Effector memory CD4-positive, alpha-beta T cell (primary cell): ENCODE results near the gene FOXP4.

Experiments
- DNase-seq, 3 donors: peaks; one replicate each; pipeline ENCODE4 v3.0.0-alpha.2; 2020
- H3K27ac ChIP-seq: 2 replicates; pipeline ENCODE4 v1.7.0; 2013; ENCODE audit warnings: mild to moderate bottlenecking, low read length, moderate library complexity; ENCODE audit not compliant: insufficient read depth, poor library complexity, severe bottlenecking
- H3K27me3 ChIP-seq: replicated peaks from 2 replicates; pipeline ENCODE4 v1.7.0; 2013; ENCODE audit warnings: mild to moderate bottlenecking, low read length; ENCODE audit not compliant: insufficient read depth, control insufficient read depth, poor library complexity, severe bottlenecking
- H3K36me3 ChIP-seq: 2 replicates; pipeline ENCODE4 v1.7.0; 2013; ENCODE audit warnings: mild to moderate bottlenecking, low read length, moderate library complexity; ENCODE audit not compliant: control insufficient read depth, insufficient read depth
- H3K4me1 ChIP-seq: 2 replicates; pipeline ENCODE4 v1.7.0; 2013; ENCODE audit warnings: low read length, mild to moderate bottlenecking; ENCODE audit not compliant: control insufficient read depth, insufficient read depth, poor library complexity, severe bottlenecking
- H3K4me3 ChIP-seq: 2 replicates; pipeline ENCODE4 v1.7.0; 2013; ENCODE audit warnings: low read length, low read depth, mild to moderate bottlenecking; ENCODE audit not compliant: insufficient read depth, poor library complexity, severe bottlenecking
- H3K9me3 ChIP-seq: 2 replicates; pipeline ENCODE4 v1.7.0; 2013; ENCODE audit warnings: mild to moderate bottlenecking, low read length, moderate library complexity; ENCODE audit not compliant: control insufficient read depth

FOXP4 gene

GRCh38 chr6:41598670-41599014 lies 52.5 kb downstream of the FOXP4 start:
- H3K27me3 ChIP-seq = no peaks in the 10 kb centered on the region
- no peak overlapping the region for H3K4me3 ChIP-seq
- no peaks in the 10 kb centered on the region for H3K4me1 ChIP-seq
- DNase-seq = no peak
- H3K9me3 ChIP-seq = no peaks in the 10 kb centered on the region
- no peaks in the 10 kb centered on the region for H3K36me3 ChIP-seq
- H3K27ac ChIP-seq = no peak overlapping the region

- H3K4me3 ChIP-seq = no peak overlapping the region
- H3K27ac ChIP-seq = no peak overlapping the region
- no peak for DNase-seq
- no peaks in the 10 kb centered on the region for H3K36me3 ChIP-seq
- no peaks in the 10 kb centered on the region for H3K27me3 ChIP-seq
- no peaks in the 10 kb centered on the region for H3K9me3 ChIP-seq
- no peaks in the 10 kb centered on the region for H3K4me1 ChIP-seq
Observed at GRCh38 chr6:41599015-41599851, 53.1 kb downstream of the FOXP4 start.

DNA sequence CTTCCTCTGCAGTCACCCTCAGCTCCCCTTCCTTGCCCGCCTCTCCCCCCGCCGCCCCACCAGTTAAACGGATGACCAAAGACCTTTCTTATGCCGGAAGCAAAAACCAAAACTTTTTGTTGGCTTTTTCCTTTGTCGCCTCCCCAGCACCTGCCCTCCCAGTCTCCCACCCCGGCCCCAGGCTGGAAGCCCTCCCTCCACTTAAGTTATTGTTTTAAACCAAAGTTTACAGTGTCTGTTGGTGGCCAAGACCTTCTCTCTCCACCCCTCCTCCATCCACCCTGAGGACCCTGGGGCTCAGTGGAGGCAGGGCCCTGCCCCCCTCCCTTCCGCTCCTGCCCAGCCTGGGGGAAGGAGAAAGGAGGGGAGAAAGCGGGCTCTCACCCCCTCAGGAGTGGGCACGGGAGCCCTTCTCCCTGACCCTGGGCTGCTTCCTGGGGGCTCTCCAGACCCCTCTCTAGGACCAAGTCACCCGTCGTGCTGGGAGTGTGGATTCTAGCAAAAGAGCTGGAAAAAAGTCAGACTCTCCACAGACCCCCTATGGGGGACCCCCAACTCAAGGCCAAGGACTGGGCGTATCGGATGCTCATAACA lies 53.8 kb downstream of the FOXP4 start:
- H3K9me3 ChIP-seq = no peaks in the 10 kb centered on the region
- no peak overlapping the region for H3K4me3 ChIP-seq
- H3K27me3 ChIP-seq = no peaks in the 10 kb centered on the region
- H3K27ac ChIP-seq = no peak overlapping the region
- DNase-seq = no peak
- no peaks in the 10 kb centered on the region for H3K4me1 ChIP-seq
- no peaks in the 10 kb centered on the region for H3K36me3 ChIP-seq

DNA sequence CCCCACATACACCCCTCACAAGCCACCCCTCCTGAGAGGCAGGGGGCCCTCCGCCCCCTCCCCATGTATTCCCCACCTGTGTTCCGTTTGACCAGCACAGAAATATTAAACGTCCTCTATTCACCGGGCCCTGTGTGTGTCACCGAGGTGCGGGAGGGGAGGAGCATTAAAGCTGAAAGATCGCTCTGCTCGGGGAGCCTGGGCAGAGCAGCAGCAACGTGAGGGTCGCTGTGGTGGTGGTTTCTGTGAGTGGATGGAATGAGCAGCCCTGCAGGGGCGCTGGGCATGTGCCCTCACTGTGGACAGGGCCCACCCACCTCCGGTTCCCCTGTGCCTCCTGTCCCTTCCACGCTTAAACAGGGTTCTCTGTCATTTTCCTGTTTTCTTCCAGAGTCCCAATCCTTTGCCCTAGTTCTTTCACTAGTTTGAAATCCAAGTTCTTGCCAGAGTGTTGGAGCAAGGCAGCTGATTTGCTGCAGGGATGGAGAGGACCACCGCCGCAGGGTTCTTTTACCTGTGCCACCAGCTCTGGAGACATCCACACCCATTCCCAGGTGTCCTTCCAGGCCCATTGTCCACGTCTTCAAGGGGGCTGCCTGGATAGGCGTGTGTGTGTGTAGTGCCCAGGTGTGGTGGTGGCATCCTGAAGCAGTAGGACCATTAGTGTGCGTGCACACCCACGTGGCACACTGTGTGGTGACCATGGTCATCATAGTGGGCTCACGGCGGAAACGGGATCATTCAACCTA lies 54.5 kb downstream of the FOXP4 start:
- no peak overlapping the region for H3K27ac ChIP-seq
- no peaks in the 10 kb centered on the region for H3K9me3 ChIP-seq
- no peaks in the 10 kb centered on the region for H3K4me1 ChIP-seq
- H3K27me3 ChIP-seq = no peaks in the 10 kb centered on the region
- no peak overlapping the region for H3K4me3 ChIP-seq
- H3K36me3 ChIP-seq = no peaks in the 10 kb centered on the region
- no peak for DNase-seq

DNA sequence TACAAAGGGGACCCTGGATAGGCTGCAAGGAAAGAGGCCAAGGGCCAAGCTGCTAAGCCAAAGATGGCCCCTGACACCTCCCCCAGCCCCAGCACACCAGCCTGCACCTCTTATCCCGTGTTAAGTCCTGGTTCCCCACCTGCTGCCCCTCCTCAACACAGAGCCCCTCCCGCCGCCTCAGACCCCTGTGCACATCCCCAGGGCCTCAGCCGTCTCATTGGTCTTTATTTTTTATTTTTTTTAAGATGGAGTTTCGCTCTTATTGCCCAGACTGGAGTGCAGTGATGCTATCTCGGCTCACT lies 55.0 kb downstream of the FOXP4 start:
- H3K4me3 ChIP-seq = no peak overlapping the region
- H3K27me3 ChIP-seq = no peaks in the 10 kb centered on the region
- H3K27ac ChIP-seq = no peak overlapping the region
- no peaks in the 10 kb centered on the region for H3K4me1 ChIP-seq
- H3K9me3 ChIP-seq = no peaks in the 10 kb centered on the region
- DNase-seq = no peak
- no peaks in the 10 kb centered on the region for H3K36me3 ChIP-seq

DNA sequence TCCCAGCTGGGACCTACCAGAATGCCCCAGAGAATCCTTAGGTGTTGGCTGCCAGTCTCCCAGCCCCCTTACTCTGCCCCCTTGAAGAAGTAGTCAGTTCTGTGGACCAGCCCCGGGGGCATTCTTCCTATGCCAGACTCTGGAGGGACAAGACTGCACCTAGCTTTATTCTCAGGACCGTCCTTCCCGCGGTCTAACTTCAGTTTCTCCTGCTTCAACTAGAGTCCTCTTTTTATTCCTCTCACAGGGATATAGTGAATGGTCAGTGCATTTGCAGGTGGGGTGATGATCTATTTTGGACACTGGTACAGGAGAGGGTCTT lies 56.2 kb downstream of the FOXP4 start:
- Histone ChIP-seq H3K4me3 (no peak overlapping the region), H3K9me3 (no peaks in the 10 kb centered on the region), H3K36me3 (no peaks in the 10 kb centered on the region), H3K27me3 (no peaks in the 10 kb centered on the region), H3K4me1 (no peaks in the 10 kb centered on the region), H3K27ac (no peak overlapping the region)
- no peak for DNase-seq

GRCh38 chr6:41602864-41603608 lies 56.9 kb downstream of the FOXP4 start:
- H3K27me3 ChIP-seq = no peaks in the 10 kb centered on the region
- DNase-seq = peak; percentile 40 to 57 (median 44)
- no peak overlapping the region for H3K27ac ChIP-seq
- H3K36me3 ChIP-seq = no peaks in the 10 kb centered on the region
- H3K4me3 ChIP-seq = no peak overlapping the region
- no peaks in the 10 kb centered on the region for H3K9me3 ChIP-seq
- H3K4me1 ChIP-seq = no peaks in the 10 kb centered on the region

DNA sequence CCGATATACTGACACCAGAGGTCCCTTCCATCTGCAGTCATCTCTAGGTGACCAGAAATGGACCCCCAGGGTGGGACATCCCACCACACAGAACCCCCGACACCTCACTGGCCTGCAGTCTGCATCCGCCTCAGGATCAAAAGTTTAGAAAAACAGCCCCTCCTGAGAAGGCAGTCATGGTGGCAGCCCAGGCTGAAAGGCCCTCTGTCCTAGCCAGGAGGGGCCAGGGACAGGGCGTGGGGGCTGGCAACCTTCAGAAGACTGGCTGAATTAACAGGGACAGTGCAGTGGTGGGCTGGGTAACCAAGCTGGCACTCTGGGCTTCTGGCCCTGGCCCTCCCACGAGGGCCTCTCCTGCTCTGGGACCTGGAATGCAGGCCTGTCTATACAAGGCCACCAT lies 57.8 kb downstream of the FOXP4 start:
- Histone ChIP-seq H3K27me3 (no peaks in the 10 kb centered on the region), H3K4me3 (no peak overlapping the region), H3K9me3 (no peaks in the 10 kb centered on the region), H3K27ac (no peak overlapping the region), H3K36me3 (no peaks in the 10 kb centered on the region), H3K4me1 (no peaks in the 10 kb centered on the region)
- no peak for DNase-seq

DNA sequence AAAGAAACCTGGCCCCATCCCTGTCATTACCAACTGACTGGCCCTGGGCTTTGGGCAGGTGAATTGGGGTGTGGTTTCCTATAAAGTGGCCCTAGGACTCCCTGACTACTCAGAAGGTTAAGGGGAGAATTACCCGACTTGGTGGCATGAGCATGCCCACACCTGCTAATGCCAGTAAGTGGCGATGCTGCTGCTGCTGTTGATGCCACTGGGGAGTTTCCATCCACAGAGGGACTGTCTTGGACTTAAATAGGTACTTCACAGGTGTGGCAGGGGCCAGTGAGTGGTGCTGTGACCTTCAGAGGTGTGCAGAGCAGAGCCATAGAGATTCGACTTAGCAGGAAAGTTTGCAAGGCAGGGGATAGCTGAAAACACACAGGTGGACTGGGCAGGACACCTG lies 59.5 kb downstream of the FOXP4 start:
- Histone ChIP-seq H3K9me3 (no peaks in the 10 kb centered on the region), H3K27me3 (no peaks in the 10 kb centered on the region), H3K4me3 (no peak overlapping the region), H3K4me1 (no peaks in the 10 kb centered on the region), H3K27ac (no peak overlapping the region), H3K36me3 (no peaks in the 10 kb centered on the region)
- DNase-seq = no peak

- no peak for DNase-seq
- no peak overlapping the region for H3K27ac ChIP-seq
- H3K27me3 ChIP-seq = no peaks in the 10 kb centered on the region
- no peaks in the 10 kb centered on the region for H3K4me1 ChIP-seq
- H3K36me3 ChIP-seq = no peaks in the 10 kb centered on the region
- no peak overlapping the region for H3K4me3 ChIP-seq
- no peaks in the 10 kb centered on the region for H3K9me3 ChIP-seq
Observed at GRCh38 chr6:41607036-41607435, 60.9 kb downstream of the FOXP4 start.
